ENCODE data around the gene RNMT.
"Not testable (repeated sequence)": the region's sequence is repeated elsewhere in the genome, so short reads cannot be mapped to it uniquely, and the experiment has no call there.

RNMT gene

DNA sequence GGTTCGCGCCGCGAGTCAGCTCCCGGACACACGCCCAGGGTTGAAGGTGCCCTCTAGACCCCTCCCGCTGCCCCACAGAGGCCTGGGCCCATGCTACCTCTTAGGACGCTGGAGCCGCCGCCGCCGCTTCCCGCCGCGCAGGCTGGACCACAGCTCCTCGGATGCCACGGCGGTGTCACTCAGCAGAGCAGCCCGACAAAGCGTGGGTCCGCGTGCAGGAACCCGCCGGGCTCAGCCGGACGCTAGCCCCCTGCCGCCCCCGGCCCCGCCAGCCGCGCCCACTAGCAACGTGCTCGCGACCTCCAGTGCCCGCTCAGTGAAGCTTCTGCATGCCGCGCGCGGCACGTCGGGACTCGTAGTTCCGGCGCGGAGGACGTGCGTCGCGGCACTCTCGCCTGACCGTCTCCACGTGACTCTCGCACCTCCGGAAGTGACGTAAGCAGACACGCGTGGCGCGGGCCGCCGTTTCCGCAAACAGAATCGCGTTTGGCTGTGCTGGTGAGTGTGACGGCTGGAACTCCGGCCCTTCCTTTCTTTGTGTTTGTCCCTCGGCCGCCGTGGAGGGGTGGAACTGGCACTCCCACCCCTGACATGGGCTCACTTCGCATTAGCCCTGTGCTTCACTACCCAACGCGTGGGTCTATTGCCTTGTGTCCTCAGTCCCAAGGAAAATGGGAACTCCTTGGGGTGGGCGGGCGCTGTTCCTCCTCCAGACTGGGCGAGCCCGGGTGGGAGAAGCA is at the start of gene RNMT, which contains the start of gene FAM210A:
Gene RNMT, plus strand, starts transcription at position 442 of the 740 bp plus-strand sequence. CDS start 4,845 bp downstream, outside the sequence.
Gene FAM210A, minus strand, starts transcription at position 327 of the 740 bp plus-strand sequence. CDS start 44,481 bp downstream, outside the sequence.
- DNase-seq, result peak; percentile 80

DNA sequence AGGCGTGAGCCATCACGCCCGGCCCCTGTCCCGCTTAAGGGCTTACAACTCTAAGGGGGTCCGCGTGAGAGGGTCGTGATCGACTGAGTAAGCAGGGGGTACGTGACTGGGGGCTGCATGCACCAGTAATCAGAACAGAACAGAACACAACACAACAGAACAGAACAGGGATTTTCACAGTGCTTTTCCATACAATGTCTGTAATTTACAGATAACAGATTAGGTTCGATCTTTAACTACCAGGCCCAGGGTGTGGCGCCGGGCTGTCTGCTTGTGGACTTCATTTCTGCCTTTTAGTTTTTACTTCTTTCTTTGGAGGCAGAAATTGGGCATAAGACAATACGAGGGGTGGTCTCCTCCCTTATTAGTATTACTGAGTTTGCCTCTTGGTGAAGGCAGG is 49.1 kb upstream of the RNMT start:
- DNase-seq, result not testable (repeated sequence)

DNA sequence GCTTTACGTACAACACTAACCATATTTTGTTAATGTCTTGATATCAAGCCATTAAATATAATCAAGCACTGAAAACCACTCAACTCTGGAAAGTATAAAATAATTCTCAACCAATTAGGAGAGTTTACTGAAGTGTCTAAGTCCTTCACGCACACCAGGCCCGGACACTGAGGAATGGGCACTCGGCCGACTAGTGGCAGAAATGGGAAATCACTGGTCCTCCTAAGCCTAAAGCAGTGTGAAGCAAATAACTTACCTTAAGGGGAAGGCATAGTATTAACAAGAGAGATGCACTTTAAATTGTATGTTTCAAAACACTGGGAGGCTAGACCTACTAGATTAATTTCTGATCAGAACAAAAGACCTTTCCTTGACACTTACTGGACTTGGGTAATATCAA is 45.9 kb upstream of the RNMT start:
- DNase-seq, result no peak

DNA sequence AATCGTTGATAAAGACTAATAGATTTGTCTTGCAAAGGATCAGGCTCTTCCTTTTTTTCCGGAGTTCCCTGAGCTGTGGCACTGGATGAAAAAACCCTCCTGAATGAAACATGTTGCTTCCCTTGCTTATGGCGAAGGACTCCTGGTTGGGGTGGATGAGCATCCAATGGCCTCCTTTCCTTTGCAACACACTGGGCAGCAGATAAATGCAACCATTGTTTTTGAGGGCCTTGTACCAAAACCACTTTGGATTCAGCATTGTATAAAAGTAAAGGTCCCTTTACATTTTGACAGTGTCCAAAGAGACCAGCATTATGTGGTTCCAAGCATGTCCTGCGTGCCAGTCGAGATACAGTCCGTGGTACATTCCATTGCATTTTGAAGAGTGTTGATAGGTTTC is 44.8 kb upstream of the RNMT start:
- DNase-seq, result no peak

DNA sequence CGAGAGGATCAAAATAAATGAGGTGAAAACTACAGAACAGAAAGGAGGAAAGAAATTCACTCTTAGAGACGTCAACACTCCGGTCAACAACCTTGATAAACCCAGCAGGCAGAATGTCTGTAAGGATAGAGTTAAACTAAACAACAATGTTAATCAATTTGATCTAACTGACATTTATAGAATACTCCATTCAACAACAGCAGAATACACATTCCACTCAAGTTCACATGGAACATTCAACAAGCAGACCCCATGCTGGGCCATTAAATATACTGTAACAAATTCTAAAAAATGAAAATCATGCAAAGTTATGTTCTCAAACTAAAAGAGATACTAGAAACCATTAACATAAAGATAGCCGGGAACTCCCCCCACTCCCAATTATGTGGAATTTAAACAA is 41.9 kb upstream of the RNMT start:
- no peak for DNase-seq

DNA sequence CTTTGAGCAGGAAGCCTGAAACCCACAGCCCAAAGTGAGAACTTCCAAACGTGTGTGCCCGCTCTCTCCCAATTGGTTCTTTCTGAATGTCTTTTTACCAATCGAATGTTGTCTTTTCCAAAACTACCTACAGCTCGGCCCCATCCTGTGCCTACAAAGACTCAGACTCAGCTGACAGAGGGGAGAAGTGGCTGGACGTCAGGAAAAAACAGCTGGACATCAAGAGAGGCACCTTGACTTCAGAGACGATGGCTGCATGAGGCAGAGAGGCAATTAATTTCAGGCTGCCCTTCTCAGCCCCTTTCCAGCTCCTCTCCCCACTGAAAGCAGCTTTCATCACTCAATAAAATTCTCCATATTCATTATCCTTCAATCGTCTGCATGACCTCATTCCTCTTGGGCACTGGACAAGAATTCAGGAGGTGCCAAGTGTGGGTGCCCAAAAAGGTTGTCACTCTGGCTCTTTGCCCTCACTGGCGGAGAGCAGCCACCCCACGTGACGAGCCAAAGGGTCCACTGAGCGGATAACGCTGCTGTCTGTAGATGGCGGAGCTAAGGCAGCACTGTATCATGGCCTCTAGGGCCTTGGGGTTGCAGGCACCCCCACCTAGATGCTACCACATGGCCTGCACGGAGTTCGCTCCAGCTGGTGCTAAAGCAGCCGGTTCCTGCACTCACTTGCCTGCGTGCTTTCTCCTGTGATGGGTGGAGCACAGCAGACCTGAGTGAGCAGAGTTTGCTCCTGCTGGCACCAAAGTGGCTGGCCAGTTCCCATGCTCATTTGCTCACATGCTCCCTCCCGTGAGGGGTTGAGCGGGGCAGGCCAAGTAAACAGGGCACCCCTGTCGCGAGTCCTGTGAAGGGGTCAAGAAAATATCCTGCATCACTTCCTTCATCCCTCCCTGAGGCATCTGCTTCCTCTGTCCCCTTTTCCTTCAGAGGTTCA is 38.0 kb upstream of the RNMT start:
- DNase-seq, result no peak

DNA sequence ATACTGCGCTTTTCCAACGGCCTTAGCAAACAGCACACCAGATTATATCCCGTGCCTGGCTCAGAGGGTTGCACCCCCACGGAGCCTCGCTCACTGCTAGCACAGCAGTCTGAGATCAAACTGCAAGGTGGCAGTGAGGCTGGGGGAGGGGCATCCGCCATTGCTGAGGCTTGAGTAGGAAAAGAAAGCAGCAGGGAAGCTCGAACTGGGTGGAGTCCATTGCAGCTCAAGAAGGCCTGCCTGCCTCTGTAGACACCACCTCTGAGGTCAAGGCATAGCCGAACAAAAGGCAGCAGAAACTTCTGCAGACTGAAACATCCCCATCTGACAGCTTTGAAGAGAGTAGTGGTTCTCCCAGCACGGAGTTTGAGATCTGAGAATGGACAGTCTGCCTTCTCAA is 36.4 kb upstream of the RNMT start:
- not testable (repeated sequence) for DNase-seq

DNA sequence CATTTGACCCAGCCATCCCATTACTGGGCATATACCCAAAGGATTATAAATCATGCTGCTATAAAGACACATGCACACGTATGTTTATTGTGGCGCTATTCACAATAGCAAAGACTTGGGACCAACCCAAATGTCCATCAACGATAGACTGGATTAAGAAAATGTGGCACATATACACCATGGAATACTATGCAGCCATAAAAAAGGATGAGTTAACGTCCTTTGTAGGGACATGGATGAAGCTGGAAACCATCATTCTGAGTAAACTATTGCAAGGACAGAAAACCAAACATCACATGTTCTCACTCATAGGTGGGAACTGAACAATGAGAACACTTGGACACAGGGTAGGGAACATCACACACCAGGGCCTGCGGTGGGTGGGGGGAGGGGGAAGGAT is 31.1 kb upstream of the RNMT start:
- DNase-seq, result not testable (repeated sequence)

DNA sequence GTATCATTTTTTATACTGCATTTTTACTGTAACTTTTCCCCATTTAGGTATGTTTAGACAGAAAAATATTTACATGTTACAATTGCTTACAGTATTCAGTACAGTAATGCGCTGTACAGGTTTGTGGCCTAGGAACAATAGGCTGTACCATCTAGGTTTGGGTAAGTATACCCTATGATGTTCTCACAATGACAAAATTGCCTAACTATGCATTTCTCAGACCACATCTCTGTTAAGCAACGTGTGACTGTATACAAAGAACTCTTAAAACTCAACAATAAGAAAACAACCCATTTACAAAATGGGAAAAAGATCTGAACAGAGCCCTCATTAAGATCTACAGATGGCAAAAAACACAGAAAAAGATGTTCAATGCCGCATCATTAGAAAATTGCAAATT is 29.5 kb upstream of the RNMT start:
- DNase-seq, result no peak

DNA sequence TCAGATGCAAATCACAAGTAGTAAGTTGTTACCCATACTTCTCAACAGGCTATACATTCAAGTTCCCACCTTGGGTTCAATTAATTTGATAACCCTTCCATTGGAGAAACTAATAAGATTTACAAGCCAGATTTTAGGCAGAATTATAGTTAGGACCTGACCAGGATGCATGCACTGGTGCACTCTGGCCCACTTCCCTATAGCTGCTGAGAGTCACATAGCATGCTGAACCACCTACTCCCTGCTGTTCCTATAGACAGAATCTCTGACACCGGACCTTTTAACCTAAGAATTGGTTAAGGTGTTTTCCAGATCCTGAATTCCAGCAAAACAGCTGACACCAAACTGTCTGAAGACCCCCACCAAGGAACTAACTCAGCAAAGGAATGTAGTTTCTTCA is 26.3 kb upstream of the RNMT start:
- no peak for DNase-seq

DNA sequence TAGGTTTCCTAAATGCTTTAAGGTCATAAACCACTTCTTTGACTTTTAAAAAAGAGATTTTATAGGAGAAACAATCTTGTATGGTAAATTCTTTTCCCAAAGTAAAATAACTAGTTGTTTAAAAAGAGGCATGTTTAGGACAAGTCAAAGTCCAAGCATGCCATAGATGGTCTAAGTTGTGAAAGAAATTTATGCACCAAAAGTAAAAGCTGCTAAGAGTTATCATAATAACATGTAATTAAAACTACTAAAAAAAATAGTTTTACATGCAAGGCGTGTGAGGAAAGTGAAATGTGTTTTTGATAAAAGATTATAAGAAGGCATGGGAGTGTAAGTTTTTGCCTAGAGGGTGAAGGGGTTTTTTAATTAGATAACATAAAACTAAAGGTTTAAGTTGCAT is 22.6 kb upstream of the RNMT start:
- no peak for DNase-seq

DNA sequence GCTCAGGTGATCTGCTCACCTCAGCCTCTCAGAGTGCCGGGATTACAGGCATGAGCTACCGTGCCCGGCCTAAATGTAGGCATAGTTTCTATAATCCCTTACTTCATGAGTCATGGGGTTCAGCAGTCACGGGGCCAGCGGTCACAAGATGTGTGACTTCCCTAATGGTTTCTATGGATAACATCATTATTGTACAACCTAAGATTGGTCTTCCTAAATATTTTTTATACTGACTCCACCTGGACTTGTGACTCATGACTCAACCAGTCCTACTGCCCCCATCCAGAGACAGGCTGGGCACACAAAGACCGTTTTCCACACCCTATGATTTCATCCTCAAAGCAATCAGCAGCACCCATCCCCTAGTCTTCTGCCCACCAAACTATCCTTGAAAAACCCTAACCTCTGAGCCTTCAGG is 16.1 kb upstream of the RNMT start:
- no peak for DNase-seq

DNA sequence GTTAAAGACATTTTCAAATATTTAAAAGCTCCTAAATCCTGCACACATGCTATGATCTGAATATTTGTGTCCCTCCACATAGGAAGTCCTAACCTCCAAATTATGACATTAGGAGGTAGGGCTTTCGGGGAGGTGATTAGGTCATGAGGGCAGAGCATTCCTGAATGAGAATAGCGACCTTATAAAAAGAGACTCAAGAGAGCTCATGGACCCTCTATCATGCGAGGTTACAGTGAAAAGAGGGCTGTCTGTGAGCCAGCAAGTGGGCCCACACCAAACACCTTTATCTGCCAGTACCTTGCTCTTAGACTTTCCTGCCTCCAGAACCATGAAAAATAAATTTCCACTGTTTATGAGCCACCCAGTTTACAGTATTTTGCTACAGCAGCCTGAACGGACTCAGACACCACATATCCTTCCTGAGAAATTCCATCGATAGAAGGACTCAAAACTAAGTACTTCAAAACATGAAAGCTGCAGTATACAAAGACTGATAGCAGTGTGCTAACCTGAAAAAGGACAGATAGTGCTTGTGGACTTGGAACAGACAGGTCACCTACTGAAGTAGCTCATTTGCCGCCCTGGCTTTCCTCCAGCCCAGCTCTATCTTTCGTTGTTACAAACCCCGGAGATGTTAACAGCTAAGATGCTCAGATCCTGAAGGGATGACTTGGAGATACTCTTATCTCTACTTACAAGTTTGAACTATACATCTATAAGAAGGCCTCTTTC is 13.9 kb upstream of the RNMT start:
- no peak for DNase-seq

DNA sequence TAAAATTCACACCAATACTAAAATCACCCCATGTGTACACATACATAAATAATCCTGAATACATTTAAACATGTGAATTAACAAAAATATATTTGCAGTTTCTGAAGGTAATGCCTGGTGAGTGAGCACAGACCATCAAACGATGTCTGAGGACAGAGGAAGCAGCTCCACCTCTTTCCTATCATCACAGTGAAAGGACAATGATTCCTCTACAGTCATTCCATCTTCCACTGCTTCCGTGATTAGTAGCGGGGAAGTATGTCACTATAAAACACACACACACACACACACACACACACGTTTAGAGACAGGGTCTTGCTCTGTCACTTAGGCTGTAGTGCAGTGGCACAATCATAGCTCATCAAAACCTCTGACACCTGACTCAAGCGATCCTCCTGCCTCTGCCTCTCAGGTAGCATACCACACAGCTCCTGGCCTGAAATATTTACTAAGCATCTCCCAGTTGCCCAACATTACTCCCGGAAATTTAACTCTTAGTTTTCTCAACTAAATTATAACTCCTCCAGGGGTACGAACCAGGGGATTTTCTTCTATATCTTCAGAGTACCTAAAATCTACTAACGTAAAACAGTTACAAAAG is 12.9 kb upstream of the RNMT start:
- DNase-seq, result no peak

DNA sequence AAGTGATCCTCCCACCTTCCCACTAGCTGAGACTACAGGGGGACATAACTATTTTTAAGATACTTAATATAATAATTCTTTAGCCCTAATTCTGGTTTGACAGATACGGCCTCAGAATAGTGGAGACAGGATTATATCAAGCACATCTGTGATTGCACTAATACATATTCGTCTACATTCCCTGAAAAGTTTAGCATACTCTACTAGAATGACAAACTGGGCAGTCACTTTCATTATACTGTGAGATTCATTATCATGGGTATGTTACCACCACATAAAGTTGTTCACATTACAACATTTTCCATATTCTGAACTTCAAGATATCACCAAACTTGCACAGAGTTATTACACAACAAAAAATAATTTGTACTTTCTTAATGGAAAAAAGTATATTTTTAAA is 11.1 kb upstream of the RNMT start:
- no peak for DNase-seq

DNA sequence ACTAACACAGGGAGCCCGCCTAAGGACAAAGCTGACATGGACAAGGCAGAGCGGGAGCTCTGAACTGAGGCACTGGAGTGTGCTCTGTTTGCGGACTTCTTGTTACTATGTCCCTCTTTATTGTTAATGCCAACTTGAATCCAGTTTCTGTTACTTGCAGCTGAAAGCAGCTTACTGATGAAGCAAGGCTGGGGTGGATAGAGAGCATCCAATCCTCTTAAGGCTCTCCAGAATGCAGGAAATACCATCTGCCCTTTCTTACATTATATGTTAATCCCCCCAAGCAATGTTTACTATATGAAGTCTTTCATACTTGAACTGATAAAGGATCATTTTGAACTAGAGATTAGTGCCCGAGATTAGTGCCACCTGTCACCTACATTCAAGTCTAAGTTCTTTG is 9.6 kb upstream of the RNMT start:
- no peak for DNase-seq

DNA sequence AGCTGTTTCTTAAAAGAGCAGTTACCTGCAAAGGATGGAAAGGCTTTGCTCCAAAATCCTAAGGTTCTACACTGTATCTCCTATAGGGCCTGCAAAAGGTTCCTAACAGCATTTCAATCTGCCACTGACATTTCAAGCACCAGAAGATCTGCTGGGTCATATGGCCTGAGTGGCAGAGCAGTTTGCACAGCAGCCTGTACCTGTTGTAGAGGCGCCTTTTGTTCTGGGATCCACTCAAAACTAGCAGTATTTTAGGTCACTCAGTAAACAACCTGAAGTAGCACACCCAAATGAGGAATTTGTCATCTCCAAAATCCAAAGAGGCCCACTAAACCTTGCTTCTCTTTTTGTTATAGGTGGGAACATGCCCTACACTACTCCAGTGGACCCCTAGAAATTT is 6.3 kb upstream of the RNMT start:
- no peak for DNase-seq

DNA sequence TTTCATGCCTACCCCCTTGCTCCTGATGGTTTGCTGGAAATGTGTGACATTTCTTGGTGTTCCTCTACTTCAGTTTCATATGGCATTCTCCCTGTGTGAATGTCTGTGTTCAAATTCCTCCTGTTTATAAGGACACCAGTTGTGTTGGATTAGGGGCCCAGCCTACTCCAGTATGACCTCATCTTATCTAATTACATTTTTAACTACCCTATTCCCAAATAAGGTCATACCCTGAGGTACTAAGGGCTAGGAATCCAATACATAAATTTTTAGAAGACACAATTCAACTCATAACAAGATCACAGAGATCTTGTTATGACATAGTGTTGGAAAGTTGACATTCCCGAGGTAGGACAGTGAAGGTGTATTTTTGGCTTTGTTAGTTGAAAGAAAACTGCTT is 5.6 kb upstream of the RNMT start:
- no peak for DNase-seq

DNA sequence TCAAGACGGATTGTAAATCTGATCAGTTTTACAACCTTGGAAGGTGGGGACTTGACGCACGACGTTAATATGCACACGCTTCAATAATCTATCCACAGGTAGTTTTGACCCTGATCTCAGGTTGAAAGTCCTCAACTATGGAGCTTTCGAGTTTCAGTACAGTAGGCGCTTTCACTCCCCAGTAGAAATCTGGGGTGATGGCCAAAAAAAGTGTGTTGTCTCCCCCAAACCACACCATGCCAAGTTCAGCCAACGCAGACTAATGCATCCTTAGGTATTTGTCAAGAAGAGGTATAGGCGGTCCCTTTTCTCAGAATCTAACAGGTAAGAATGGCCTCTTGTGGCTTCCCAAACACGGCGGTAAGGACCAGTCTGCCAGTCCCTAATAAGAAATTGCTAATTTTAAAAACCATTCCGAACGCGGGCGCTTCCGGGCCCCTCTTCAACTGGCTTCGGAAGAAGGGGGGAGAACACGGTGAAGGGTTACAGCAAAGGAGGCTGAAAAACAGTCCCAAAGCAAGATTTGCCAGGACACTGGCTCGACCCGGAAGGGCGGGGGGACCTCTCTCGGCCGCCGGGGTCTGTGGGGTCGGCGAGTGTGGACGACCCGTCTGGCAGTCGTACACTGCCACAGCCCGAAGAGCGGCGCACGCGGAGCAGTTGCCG is 774 bp upstream of the RNMT start:
- no peak for DNase-seq

DNA sequence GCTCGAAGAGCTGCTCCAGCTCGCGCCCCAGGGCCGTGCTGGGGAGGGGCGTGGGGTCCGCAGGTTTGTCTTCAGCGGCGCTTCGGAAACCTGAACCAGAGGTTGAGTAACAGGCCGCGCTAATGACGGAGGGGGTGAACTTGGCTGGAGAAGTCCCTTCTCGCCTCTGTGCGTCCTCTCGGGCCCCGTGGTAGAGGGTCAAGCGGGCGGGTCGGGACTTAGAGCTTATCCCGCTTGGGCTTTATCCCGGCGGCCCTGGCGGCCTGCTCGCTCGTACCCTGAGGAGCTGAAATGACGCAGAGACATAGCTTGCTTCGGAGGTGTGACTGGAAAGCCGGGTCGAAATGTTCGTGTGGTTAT is 479 bp downstream of the RNMT start:
- DNase-seq, result no peak

DNA sequence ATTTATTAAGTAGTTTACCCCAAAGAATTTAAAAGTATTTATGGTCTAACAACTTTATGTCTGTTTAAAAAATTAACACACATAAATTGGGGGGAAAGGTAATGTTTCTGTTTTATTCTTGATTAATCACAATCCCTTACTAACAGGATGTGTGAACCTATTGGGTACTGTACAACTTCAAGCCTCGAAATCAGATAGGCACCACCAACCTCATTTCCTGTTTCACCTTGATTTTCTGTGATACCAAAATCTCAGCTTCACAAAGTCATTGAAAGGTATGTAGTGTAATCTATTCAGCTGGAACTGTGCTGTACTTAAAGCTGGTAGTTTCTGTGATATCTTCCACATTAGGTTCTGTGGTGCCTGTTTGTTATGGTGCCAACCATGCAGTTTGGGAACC is 4.0 kb downstream of the RNMT start:
- no peak for DNase-seq

DNA sequence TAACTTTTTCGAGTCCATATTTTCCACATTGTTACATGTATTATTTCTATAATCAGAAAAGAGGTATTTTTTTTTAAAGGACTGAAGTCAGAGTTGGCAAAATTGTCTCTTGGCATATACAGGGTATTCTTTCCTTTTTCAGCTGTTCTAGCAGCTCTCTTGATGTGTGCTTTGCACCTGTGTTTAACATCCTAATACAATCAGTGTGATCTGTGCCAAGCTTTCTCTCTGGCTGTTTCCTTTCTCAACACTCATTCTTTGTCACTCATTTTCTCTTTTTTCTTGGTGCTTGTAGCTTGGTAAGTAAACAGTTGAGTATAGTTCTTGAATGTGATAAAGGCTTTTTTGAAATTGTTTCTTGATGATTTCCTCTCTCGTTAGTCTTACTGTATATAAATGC is 9.2 kb downstream of the RNMT start:
- DNase-seq, result no peak
